Central memory CD8-positive, alpha-beta T cell (primary cell): ENCODE results near the gene PAXIP1.
"Not testable (repeated sequence)": the region's sequence is repeated elsewhere in the genome, so short reads cannot be mapped to it uniquely, and the experiment has no call there.

Source experiments
- ATAC-seq: fragments of 150-1000 bp; cut with Tn5 transposase; replicated peaks from 2 replicates; pipeline ENCODE4 v1.10.0; 2022; ENCODE audit warnings: mild to moderate bottlenecking, moderate FRiP score, moderate number of reproducible peaks; ENCODE audit not compliant: poor library complexity, severe bottlenecking; ENCODE audit errors: extremely low read depth
- DNase-seq, 2 donors: peaks; one replicate each; pipeline ENCODE4 v3.0.0; 2021; ENCODE audit warnings: low spot score in 2 of 2
- H3K27ac Mint-ChIP-seq: one replicate; pipeline ENCODE4 v1.8.0; 2022; ENCODE audit warnings: low read depth, mild to moderate bottlenecking, moderate library complexity, mixed read lengths
- H3K27me3 Mint-ChIP-seq: one replicate; pipeline ENCODE4 v1.8.0; 2022; ENCODE audit warnings: mixed read lengths
- H3K36me3 Mint-ChIP-seq: one replicate; pipeline ENCODE4 v1.8.0; 2022; ENCODE audit warnings: mild to moderate bottlenecking, moderate library complexity, mixed read lengths; ENCODE audit not compliant: insufficient read depth
- H3K4me1 Mint-ChIP-seq: one replicate; pipeline ENCODE4 v1.8.0; 2022; ENCODE audit warnings: mixed read lengths
- H3K4me3 Mint-ChIP-seq: one replicate; pipeline ENCODE4 v1.8.0; 2022; ENCODE audit warnings: mild to moderate bottlenecking, moderate library complexity, mixed read lengths
- H3K9me3 Mint-ChIP-seq: one replicate; pipeline ENCODE4 v1.8.0; 2022; ENCODE audit warnings: mixed read lengths

The PAXIP1 gene

DNA sequence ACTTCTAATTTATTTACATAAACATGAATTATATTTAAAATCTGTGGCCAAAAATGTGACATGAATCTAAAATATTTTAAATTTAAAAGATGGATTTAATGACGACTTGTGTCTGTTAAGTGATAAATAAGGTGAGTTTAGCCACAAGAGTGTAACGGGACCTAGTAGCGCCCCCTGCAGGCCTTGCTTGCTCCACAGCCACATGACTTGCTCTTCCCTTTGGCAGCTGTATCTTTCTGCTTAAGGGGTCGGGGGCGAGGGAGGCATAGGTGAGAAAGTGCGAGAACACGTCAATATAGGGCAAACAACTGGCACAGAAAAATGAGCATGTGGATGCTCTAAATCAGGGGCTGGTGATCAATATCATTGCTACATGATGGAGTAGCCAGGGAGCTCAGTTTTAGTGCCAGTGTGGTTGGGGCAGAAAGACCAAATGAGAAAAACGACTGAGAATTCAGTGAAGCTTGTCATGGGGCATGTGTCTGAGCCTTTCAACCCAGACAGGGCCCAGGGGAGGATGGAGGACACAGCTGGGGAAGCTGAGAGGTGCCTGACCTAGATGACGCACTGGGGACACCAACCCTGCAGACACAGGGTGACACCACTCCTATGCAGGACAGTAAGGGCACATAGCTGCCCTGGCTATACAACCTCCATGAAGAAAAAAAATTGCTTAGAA, 49.8 kb downstream of the PAXIP1 start:
- H3K36me3 Mint-ChIP-seq: peaks cover 42% of the 10 kb centered on the region
- H3K27me3 Mint-ChIP-seq: no peaks in the 10 kb centered on the region
- H3K4me3 Mint-ChIP-seq: no peak overlapping the region
- DNase-seq: peak; percentile 41 to 50
- H3K27ac Mint-ChIP-seq: no peak overlapping the region
- ATAC-seq: peak; percentile 36
- peaks cover 4% of the 10 kb centered on the region for H3K4me1 Mint-ChIP-seq
- no peaks in the 10 kb centered on the region for H3K9me3 Mint-ChIP-seq

DNA sequence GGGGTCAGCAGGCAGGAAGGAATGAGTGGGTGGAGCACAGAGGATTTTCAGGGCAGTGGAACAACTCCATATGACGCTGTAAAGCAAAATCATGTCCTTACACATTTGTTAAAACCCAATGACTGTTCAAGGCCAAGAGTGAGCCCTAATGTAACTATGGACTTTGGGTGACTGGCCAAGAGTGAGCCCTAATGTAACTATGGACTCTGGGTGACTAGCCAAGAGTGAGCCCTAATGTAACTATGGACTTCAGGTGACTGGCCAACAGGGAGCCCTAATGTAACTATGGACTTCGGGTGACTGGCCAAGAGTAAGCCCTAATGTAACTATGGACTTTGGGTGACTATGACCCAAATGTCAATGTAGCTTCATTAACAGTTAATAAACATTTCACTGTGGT, 52.0 kb downstream of the PAXIP1 start:
- peaks cover 4% of the 10 kb centered on the region for H3K4me1 Mint-ChIP-seq
- peaks cover 54% of the 10 kb centered on the region for H3K36me3 Mint-ChIP-seq
- no peak overlapping the region for H3K4me3 Mint-ChIP-seq
- H3K27ac Mint-ChIP-seq: no peak overlapping the region
- DNase-seq (no peak), ATAC-seq (no peak)
- H3K9me3 Mint-ChIP-seq: no peaks in the 10 kb centered on the region
- H3K27me3 Mint-ChIP-seq: no peaks in the 10 kb centered on the region

DNA sequence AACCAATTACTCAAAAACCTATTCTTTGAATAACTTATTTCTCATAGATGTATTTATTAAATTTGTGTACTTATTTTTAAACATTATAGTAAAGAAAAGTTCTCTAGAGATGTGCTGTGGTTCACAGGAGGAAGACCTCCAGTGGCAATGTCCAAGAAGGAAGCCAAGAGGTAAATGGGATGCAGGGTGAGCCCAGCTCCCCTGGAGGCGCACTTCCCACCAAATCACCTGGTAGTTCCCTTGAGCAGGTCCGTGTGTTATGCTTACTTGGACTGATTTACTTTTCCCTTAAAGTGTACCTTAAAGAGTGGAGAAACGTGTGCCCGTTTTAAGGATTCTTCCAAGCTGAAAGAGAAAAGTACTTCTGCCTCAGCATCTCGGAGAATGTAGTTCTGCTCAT, 55.3 kb downstream of the PAXIP1 start:
- Mint-ChIP-seq H3K27ac (no peak overlapping the region), H3K9me3 (no peaks in the 10 kb centered on the region), H3K36me3 (peaks cover 56% of the 10 kb centered on the region), H3K4me3 (no peak overlapping the region), H3K27me3 (no peaks in the 10 kb centered on the region), H3K4me1 (no peaks in the 10 kb centered on the region)
- DNase-seq: no peak
- no peak for ATAC-seq

- Mint-ChIP-seq H3K27ac (no peak overlapping the region), H3K36me3 (peaks cover 54% of the 10 kb centered on the region)
- ATAC-seq: no peak
These were observed 56.8 kb downstream of the PAXIP1 start for GRCh38 chr7:154946166-154946565.

GRCh38 chr7:154943906-154944305, 59.0 kb downstream of the PAXIP1 start:
- no peaks in the 10 kb centered on the region for H3K9me3 Mint-ChIP-seq
- H3K27me3 Mint-ChIP-seq: no peaks in the 10 kb centered on the region

More at GRCh38 chr7:154946166-154946565, 56.8 kb downstream of the PAXIP1 start:
- Mint-ChIP-seq H3K4me1 (no peaks in the 10 kb centered on the region), H3K27me3 (no peaks in the 10 kb centered on the region), H3K9me3 (no peaks in the 10 kb centered on the region), H3K4me3 (no peak overlapping the region)
- DNase-seq: no peak

GRCh38 chr7:154942691-154943090, 60.2 kb downstream of the PAXIP1 start:
- ATAC-seq: no peak
- no peaks in the 10 kb centered on the region for H3K27me3 Mint-ChIP-seq
- H3K4me3 Mint-ChIP-seq: no peak overlapping the region
- H3K4me1 Mint-ChIP-seq: peaks cover 7% of the 10 kb centered on the region
- H3K9me3 Mint-ChIP-seq: no peaks in the 10 kb centered on the region
- no peak overlapping the region for H3K27ac Mint-ChIP-seq
- H3K36me3 Mint-ChIP-seq: peaks cover 31% of the 10 kb centered on the region
- DNase-seq: no peak

More at GRCh38 chr7:154943906-154944305, 59.0 kb downstream of the PAXIP1 start:
- H3K4me3 Mint-ChIP-seq: no peak overlapping the region
- H3K36me3 Mint-ChIP-seq: peaks cover 39% of the 10 kb centered on the region
- no peak for DNase-seq
- no peak overlapping the region for H3K27ac Mint-ChIP-seq
- no peak for ATAC-seq
- peaks cover 7% of the 10 kb centered on the region for H3K4me1 Mint-ChIP-seq

DNA sequence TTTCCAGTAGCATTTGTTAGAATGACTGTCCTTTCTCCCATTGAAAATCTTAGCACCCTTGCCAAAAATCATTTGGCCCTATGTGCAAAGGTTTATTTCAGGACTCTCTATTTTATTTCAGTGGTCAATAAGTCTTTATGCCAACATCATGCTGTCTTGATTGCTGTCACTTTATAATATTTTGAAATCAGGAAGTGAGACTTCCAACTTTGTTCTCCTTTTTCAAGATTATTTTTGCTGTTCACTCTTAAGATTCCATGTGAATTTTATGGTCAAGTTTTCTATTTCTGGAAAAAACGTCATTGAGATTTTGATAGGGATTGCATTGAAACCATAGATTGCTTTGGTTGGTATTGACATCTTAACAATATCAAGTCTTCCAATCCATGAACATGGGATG, 65.1 kb downstream of the PAXIP1 start:
- Mint-ChIP-seq H3K36me3 (no peaks in the 10 kb centered on the region), H3K4me1 (peaks cover 19% of the 10 kb centered on the region), H3K27me3 (no peaks in the 10 kb centered on the region), H3K27ac (no peak overlapping the region), H3K9me3 (peaks cover 6% of the 10 kb centered on the region), H3K4me3 (no peak overlapping the region)
- DNase-seq (no peak), ATAC-seq (no peak)

GRCh38 chr7:154934353-154934952, 68.5 kb downstream of the PAXIP1 start:
- H3K36me3 Mint-ChIP-seq, ATAC-seq, DNase-seq, H3K9me3 Mint-ChIP-seq, H3K4me3 Mint-ChIP-seq, H3K27ac Mint-ChIP-seq, H3K27me3 Mint-ChIP-seq: not testable (repeated sequence)
- peaks cover 37% of the 10 kb centered on the region for H3K4me1 Mint-ChIP-seq

- no peak overlapping the region for H3K4me3 Mint-ChIP-seq
- peaks cover 6% of the 10 kb centered on the region for H3K9me3 Mint-ChIP-seq
- ATAC-seq (no peak), DNase-seq (no peak)
- peaks cover 49% of the 10 kb centered on the region for H3K4me1 Mint-ChIP-seq
- no peak overlapping the region for H3K27ac Mint-ChIP-seq
- no peaks in the 10 kb centered on the region for H3K27me3 Mint-ChIP-seq
- peaks cover 9% of the 10 kb centered on the region for H3K36me3 Mint-ChIP-seq
These were observed 71.0 kb downstream of the PAXIP1 start for GRCh38 chr7:154931906-154932305.

- Mint-ChIP-seq H3K4me3 (peak overlapping the region; percentile 95), H3K27me3 (no peaks in the 10 kb centered on the region), H3K9me3 (no peaks in the 10 kb centered on the region), H3K4me1 (peaks cover 36% of the 10 kb centered on the region), H3K27ac (peak overlapping the region; percentile 99), H3K36me3 (peaks cover 9% of the 10 kb centered on the region)
- DNase-seq: no peak
- no peak for ATAC-seq
These were observed 73.8 kb downstream of the PAXIP1 start for GRCh38 chr7:154929006-154929726.

DNA sequence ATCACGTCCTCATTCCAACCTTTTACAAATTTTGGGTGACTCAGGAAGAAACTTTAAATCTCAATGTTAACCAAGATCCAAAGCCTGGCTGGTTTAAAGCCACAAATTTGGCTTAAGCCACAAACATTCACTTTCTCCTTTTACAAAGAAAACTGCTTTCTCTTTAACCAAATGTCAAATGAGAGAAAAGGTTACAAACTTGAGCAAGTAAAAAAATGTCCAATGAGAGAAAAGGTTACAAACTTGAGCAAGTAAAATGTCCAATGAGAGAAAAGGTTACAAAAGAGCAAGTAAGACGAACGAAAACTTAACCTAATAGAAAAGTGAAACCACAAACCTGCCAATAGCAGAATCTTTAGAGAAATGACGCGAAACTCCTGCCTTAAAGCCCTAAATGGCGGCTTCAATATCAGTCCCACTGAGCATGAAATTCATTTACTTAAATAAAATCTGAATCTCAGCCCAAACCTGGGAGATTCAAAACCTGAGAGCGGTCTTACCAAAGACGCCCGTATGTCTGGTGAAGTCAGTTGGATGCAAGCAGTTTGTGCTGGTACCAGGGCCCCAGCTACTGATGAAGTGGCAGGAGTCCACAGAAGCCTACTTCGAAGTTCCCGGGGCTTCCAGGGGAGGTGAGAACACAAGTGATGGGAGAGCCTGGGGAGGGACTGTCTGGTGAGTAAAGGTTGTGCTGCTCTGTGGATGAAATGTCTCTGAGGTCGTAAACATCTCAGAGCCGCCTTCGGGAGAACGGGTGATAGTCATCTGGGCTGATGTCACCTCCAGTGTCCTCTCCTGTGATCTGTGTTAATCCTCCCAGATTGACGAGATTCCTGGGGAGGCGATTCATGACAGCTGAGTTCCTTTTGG, 74.6 kb downstream of the PAXIP1 start:
- Mint-ChIP-seq H3K4me3 (peak overlapping the region; percentile 95), H3K4me1 (peaks cover 36% of the 10 kb centered on the region), H3K27ac (peak overlapping the region; percentile 99), H3K9me3 (no peaks in the 10 kb centered on the region), H3K27me3 (no peaks in the 10 kb centered on the region), H3K36me3 (peaks cover 9% of the 10 kb centered on the region)
- peak; percentile 84 for ATAC-seq
- DNase-seq: peak; percentile 31 to 43

- ATAC-seq (peak; percentile 74), DNase-seq (peak; percentile 57 to 68)
- Mint-ChIP-seq H3K36me3 (peaks cover 9% of the 10 kb centered on the region), H3K27ac (peak overlapping the region; percentile 99), H3K27me3 (no peaks in the 10 kb centered on the region), H3K4me1 (peaks cover 36% of the 10 kb centered on the region), H3K4me3 (peak overlapping the region; percentile 95), H3K9me3 (no peaks in the 10 kb centered on the region)
These were observed 75.2 kb downstream of the PAXIP1 start for GRCh38 chr7:154927624-154928125.
